GM19455 (cell line): Measurements from ENCODE around the gene GALNTL6.

Experiments
- ATAC-seq: cut with Tn5 transposase; IDR thresholded peaks from one replicate; pipeline ENCODE4 v1.9.1; 2021; ENCODE audit not compliant: unreplicated experiment

Gene GALNTL6

GRCh38 chr4:172177382-172177781, 364.2 kb downstream of the GALNTL6 start:
- no peak for ATAC-seq

DNA sequence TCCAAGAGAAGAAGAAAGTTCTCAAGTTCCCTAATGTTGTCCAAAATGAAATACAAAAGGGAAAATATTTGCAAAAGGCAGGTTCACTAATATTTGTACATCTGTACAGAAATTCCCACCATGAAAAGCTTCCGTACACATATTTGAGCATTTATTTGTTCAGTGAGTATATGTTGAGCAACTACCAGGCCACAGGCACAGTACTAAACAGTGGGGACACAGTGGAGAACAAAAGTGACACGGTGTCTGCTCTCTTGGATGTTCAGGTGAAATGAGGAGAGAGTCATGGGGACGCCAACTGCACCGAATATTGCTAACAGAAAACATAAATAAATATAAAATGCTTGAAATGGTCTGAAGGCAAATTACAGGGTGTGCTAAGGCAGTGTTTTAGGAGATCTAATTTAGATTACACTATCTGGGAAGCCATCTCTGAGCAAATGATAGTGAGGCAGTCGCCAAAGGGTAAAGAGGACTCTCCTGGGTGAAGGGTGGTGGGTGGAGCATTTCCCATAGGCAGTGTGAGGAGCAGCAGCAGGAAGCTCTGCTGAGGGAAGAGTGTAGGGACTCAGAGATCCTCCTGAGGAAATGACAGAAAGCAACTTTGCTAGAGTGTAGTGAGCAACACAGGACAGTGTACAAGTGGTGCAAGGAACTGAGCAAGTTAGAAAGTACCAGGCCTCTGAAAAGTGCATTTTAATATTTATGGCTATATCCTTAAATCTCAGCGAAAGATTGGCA, 375.2 kb downstream of the GALNTL6 start:
- no peak for ATAC-seq

GRCh38 chr4:172202480-172203076, 389.4 kb downstream of the GALNTL6 start:
- ATAC-seq: no peak

DNA sequence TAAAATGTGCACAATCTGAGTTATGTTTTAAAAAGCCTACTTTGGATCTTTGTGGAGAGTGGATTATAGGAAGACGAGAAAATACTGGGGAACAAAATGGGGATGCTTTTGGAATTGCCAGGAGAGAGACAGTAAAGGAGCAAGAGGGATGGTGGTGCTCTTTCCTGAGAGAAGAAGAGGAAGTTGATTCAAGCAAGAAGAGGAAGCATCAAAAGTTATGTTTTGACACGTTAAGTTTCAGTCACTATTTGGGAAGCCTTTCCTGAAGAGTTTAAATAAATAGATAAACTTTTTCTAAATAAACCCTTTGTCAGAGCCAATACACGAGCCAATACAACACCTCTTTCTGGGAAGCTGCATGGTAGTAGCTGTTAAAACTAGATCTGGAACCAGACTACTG, 394.1 kb downstream of the GALNTL6 start:
- no peak for ATAC-seq

DNA sequence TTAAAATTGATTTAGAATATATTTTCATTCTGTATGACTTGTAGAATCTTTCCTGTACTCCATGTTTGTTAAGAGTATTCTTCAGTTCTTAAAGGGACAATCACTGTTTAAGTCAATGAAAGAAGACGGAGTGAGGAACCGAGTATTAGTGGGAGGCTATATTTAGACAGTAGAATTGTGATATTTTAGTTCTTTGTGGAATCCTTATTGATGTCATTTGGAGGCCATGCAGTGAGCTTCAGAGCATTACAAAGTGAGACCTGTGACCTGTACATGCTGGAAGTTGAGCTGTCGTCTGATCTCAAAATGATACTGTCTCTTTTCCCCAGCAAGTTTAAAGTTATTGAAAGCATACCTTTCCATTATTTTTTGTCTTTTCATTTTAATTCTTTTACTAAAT, 394.7 kb downstream of the GALNTL6 start:
- ATAC-seq: no peak

- no peak for ATAC-seq
Measured at GRCh38 chr4:172220679-172221078, 407.5 kb downstream of the GALNTL6 start.

- no peak for ATAC-seq
Measured at GRCh38 chr4:172225457-172225856, 412.3 kb downstream of the GALNTL6 start.

GRCh38 chr4:172232966-172233365, 419.8 kb downstream of the GALNTL6 start:
- no peak for ATAC-seq

DNA sequence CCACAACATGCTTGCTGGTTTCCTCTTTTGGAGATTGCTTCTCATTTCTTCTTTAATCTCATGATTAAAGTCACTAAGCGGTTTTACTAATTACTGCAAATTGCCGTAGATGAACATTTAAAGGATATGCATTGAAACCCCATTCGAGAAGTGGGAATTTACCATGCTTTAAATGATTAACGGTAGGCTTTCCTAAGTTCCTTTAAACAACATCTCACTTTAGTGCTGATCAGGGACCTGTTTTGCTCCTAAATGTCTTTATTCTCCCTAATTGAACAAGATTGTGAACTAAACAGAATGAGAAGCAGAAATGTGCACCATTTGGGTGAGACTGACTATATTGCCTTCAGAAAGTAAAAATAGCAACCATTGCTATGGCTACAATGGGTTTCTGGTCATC, 430.3 kb downstream of the GALNTL6 start:
- no peak for ATAC-seq

GRCh38 chr4:172245516-172245915, 432.3 kb downstream of the GALNTL6 start:
- ATAC-seq: no peak

DNA sequence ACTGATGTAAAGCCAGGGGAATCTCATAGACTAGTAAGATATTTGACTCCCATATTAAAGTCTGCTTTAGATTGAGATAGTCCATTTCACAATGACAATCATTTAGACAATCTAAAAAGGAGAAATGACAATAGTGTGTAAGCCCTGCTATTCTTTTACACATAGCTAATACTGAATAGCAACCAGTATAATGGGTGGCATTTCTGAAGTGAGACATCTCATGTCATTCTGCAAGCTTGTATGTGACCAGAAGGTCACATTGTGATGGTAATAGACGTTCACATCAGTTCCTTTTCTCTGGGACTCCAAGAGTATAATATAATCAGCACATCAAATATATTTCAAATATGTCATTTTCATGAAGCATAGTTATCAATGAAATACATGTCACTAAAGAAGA, 440.2 kb downstream of the GALNTL6 start:
- no peak for ATAC-seq

- ATAC-seq: no peak
Measured at GRCh38 chr4:172256820-172257219, 443.6 kb downstream of the GALNTL6 start.

GRCh38 chr4:172270397-172270796, 457.2 kb downstream of the GALNTL6 start:
- ATAC-seq: no peak

- no peak for ATAC-seq
Measured at GRCh38 chr4:172287117-172287516, 473.9 kb downstream of the GALNTL6 start.

- ATAC-seq: no peak
Measured at GRCh38 chr4:172305698-172306097, 492.5 kb downstream of the GALNTL6 start.

- no peak for ATAC-seq
Measured at GRCh38 chr4:172308078-172308477, 494.9 kb downstream of the GALNTL6 start.

- ATAC-seq: no peak
Measured at GRCh38 chr4:172311682-172312081, 498.5 kb downstream of the GALNTL6 start.

DNA sequence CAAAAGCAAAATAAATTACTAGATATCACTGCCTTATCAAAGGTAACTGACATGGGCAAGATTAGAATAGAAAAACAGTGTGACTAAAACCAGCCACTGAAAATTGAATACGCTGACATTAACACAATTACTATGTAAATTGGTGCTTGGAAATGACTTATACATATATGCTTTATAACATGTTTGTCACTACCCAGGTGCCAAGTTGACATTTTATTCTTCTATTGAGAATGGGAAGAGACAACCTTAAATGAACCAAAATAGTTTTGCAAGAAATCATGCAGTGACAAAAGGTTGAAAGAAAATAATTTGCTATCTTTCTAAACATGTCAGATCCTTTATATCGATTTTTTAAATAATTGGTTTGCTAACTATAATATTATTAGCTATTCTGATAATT, 510.1 kb downstream of the GALNTL6 start:
- no peak for ATAC-seq

DNA sequence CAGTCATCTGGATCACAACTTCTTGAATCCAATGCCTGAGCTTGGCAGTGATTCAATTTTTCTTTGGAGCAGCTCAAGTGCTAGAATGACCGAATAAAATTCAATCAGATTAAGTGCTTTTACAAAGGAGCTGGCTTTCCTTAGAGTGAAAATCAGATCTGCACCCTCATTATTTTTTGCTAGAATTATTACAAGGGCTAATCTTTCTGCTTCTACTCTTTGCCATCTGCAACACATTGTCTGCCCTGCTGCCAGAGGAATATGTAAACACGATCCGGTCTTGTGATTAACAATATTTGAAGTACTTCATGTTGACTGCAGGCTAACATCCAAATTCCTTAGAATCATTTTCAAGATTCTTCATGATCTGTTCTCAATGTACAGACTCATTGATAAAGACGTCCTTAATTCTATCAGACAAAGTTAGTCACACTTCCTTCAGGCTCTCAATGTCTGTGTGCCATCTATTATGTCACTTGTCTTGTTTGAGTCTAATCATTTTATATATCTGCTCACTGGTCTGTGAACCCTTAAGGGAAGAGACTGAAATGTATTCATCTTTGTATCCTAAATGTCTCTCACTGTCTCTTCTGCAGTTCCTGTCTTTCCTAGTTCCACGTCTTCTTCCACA, 531.2 kb downstream of the GALNTL6 start:
- no peak for ATAC-seq

DNA sequence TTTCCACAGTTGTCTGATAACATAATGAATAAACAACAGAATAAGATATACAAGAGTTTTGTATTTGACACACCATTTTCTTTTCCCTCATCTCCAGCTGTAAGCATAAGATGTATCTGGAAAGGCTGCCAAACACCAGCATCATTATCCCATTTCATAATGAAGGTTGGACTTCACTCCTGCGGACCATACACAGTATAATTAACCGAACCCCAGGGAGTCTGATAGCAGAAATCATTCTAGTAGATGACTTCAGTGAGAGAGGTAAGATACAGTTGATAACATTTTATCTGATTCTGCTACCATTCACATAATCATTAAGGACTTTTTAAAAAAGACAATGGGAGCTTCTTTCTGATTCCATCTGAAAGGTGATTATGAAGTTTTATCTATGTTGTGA, 535.2 kb downstream of the GALNTL6 start:
- ATAC-seq: no peak

GRCh38 chr4:172352356-172352755, 539.2 kb downstream of the GALNTL6 start:
- no peak for ATAC-seq

DNA sequence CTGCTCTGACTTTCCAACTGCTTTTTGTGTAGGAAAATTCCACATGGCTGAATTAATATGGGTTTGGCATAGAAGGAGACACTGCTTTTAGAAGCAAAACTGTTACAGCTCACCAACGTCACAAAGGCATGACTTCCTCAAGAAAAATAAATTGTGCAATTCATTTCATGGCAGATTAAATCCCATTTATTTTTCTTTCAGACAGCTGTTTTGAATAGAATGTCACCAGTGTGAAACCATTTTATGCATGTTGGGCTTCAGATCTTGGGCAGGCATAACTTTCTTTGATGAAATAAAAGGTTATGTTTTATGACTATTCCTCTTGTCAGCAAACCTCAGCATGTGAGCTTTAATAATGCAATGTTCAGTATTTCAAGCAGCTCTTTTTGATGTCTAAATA, 542.8 kb downstream of the GALNTL6 start:
- ATAC-seq: no peak
